Measurements from ENCODE around the gene SCG2. TPM values are rescaled to one million over a fixed set of nuclear protein-coding genes. Genes with fewer than 3 reads are reported as not detected.

SCG2 gene
- total RNA-seq, 1 experiment from 2014 or later: 0.11 TPM

DNA sequence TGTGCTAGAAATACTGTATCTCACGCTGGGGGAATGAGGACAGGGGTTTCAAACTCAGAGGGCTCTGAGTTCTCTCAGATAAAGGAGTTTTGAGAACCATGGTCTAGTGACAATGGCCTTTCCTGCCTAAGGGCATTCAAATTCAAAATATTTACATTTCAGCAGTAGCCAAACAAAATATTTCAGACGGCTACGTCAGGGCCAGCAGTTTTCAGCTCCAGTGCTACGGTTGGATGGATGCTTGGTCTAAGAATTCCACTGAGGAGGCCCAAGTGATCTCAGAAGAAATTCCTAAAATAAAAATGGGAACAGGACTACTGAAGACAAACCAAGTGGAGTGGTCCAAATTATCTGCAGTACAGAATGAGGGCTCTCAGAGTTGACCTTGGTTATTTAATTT is 41.1 kb upstream of the SCG2 start (continued):
- TF ChIP-seq, protein P1, sequence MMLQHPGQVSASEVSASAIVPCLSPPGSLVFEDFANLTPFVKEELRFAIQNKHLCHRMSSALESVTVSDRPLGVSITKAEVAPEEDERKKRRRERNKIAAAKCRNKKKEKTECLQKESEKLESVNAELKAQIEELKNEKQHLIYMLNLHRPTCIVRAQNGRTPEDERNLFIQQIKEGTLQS (CRISPR knock-in tag; conservative IDR thresholded peaks at IDR 0.05): no peak
- TF ChIP-seq CBFB (CRISPR knock-in tag; IDR thresholded peaks at IDR 0.05; ENCODE audit: low read depth) (no peak), RELA (CRISPR knock-in tag; IDR thresholded peaks at IDR 0.05; ENCODE audit: borderline replicate concordance) (no peak)

DNA sequence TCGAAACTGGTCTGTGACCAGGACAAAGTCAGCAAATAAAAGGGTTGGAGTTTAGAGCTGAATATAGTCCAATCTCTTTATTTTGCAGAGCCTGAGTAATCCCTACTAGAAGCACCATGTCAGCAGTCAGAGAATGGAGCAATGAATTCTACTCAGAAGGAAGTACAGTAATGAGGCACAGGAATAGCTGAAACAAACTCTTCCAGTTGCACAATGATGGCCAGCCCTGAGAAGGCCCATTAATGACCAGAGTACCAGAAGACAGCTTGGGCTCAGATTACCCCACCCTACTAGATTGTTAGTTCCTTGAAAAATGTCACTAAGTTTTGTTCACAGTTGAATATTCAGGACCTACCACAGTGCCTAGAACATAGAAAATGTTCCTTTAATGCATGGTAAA is 40.3 kb upstream of the SCG2 start:
- TF ChIP-seq, protein P2, sequence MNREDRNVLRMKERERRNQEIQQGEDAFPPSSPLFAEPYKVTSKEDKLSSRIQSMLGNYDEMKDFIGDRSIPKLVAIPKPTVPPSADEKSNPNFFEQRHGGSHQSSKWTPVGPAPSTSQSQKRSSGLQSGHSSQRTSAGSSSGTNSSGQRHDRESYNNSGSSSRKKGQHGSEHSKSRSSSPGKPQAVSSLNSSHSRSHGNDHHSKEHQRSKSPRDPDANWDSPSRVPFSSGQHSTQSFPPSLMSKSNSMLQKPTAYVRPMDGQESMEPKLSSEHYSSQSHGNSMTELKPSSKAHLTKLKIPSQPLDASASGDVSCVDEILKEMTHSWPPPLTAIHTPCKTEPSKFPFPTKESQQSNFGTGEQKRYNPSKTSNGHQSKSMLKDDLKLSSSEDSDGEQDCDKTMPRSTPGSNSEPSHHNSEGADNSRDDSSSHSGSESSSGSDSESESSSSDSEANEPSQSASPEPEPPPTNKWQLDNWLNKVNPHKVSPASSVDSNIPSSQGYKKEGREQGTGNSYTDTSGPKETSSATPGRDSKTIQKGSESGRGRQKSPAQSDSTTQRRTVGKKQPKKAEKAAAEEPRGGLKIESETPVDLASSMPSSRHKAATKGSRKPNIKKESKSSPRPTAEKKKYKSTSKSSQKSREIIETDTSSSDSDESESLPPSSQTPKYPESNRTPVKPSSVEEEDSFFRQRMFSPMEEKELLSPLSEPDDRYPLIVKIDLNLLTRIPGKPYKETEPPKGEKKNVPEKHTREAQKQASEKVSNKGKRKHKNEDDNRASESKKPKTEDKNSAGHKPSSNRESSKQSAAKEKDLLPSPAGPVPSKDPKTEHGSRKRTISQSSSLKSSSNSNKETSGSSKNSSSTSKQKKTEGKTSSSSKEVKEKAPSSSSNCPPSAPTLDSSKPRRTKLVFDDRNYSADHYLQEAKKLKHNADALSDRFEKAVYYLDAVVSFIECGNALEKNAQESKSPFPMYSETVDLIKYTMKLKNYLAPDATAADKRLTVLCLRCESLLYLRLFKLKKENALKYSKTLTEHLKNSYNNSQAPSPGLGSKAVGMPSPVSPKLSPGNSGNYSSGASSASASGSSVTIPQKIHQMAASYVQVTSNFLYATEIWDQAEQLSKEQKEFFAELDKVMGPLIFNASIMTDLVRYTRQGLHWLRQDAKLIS (CRISPR knock-in tag; IDR thresholded peaks at IDR 0.05; ENCODE audit: borderline replicate concordance): no peak
- TF ChIP-seq ZNF416 (CRISPR knock-in tag; IDR thresholded peaks at IDR 0.05) (no peak), ZNF138 (CRISPR knock-in tag; conservative IDR thresholded peaks at IDR 0.05) (no peak), JAZF1 (CRISPR knock-in tag; IDR thresholded peaks at IDR 0.05) (no peak), MXD4 (CRISPR knock-in tag; IDR thresholded peaks at IDR 0.05; ENCODE audit: borderline replicate concordance) (no peak), ZNF423 (CRISPR knock-in tag; IDR thresholded peaks at IDR 0.05) (no peak), CREB1 (CRISPR knock-in tag; IDR thresholded peaks at IDR 0.05) (no peak), OVOL2 (CRISPR knock-in tag; IDR thresholded peaks at IDR 0.05; ENCODE audit: borderline replicate concordance) (no peak)
- TF ChIP-seq, protein P3, sequence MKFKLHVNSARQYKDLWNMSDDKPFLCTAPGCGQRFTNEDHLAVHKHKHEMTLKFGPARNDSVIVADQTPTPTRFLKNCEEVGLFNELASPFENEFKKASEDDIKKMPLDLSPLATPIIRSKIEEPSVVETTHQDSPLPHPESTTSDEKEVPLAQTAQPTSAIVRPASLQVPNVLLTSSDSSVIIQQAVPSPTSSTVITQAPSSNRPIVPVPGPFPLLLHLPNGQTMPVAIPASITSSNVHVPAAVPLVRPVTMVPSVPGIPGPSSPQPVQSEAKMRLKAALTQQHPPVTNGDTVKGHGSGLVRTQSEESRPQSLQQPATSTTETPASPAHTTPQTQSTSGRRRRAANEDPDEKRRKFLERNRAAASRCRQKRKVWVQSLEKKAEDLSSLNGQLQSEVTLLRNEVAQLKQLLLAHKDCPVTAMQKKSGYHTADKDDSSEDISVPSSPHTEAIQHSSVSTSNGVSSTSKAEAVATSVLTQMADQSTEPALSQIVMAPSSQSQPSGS (CRISPR knock-in tag; IDR thresholded peaks at IDR 0.05; ENCODE audit: borderline replicate concordance, low read depth): no peak
- TF ChIP-seq, protein P4, sequence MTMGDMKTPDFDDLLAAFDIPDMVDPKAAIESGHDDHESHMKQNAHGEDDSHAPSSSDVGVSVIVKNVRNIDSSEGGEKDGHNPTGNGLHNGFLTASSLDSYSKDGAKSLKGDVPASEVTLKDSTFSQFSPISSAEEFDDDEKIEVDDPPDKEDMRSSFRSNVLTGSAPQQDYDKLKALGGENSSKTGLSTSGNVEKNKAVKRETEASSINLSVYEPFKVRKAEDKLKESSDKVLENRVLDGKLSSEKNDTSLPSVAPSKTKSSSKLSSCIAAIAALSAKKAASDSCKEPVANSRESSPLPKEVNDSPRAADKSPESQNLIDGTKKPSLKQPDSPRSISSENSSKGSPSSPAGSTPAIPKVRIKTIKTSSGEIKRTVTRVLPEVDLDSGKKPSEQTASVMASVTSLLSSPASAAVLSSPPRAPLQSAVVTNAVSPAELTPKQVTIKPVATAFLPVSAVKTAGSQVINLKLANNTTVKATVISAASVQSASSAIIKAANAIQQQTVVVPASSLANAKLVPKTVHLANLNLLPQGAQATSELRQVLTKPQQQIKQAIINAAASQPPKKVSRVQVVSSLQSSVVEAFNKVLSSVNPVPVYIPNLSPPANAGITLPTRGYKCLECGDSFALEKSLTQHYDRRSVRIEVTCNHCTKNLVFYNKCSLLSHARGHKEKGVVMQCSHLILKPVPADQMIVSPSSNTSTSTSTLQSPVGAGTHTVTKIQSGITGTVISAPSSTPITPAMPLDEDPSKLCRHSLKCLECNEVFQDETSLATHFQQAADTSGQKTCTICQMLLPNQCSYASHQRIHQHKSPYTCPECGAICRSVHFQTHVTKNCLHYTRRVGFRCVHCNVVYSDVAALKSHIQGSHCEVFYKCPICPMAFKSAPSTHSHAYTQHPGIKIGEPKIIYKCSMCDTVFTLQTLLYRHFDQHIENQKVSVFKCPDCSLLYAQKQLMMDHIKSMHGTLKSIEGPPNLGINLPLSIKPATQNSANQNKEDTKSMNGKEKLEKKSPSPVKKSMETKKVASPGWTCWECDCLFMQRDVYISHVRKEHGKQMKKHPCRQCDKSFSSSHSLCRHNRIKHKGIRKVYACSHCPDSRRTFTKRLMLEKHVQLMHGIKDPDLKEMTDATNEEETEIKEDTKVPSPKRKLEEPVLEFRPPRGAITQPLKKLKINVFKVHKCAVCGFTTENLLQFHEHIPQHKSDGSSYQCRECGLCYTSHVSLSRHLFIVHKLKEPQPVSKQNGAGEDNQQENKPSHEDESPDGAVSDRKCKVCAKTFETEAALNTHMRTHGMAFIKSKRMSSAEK (CRISPR knock-in tag; IDR thresholded peaks at IDR 0.05; ENCODE audit: borderline replicate concordance): no peak
- TF ChIP-seq, protein P5, sequence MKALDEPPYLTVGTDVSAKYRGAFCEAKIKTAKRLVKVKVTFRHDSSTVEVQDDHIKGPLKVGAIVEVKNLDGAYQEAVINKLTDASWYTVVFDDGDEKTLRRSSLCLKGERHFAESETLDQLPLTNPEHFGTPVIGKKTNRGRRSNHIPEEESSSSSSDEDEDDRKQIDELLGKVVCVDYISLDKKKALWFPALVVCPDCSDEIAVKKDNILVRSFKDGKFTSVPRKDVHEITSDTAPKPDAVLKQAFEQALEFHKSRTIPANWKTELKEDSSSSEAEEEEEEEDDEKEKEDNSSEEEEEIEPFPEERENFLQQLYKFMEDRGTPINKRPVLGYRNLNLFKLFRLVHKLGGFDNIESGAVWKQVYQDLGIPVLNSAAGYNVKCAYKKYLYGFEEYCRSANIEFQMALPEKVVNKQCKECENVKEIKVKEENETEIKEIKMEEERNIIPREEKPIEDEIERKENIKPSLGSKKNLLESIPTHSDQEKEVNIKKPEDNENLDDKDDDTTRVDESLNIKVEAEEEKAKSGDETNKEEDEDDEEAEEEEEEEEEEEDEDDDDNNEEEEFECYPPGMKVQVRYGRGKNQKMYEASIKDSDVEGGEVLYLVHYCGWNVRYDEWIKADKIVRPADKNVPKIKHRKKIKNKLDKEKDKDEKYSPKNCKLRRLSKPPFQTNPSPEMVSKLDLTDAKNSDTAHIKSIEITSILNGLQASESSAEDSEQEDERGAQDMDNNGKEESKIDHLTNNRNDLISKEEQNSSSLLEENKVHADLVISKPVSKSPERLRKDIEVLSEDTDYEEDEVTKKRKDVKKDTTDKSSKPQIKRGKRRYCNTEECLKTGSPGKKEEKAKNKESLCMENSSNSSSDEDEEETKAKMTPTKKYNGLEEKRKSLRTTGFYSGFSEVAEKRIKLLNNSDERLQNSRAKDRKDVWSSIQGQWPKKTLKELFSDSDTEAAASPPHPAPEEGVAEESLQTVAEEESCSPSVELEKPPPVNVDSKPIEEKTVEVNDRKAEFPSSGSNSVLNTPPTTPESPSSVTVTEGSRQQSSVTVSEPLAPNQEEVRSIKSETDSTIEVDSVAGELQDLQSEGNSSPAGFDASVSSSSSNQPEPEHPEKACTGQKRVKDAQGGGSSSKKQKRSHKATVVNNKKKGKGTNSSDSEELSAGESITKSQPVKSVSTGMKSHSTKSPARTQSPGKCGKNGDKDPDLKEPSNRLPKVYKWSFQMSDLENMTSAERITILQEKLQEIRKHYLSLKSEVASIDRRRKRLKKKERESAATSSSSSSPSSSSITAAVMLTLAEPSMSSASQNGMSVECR (CRISPR knock-in tag; IDR thresholded peaks at IDR 0.05; ENCODE audit: borderline replicate concordance): no peak
- TF ChIP-seq, protein P6, sequence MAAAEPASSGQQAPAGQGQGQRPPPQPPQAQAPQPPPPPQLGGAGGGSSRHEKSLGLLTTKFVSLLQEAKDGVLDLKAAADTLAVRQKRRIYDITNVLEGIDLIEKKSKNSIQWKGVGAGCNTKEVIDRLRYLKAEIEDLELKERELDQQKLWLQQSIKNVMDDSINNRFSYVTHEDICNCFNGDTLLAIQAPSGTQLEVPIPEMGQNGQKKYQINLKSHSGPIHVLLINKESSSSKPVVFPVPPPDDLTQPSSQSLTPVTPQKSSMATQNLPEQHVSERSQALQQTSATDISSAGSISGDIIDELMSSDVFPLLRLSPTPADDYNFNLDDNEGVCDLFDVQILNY (CRISPR knock-in tag; IDR thresholded peaks at IDR 0.05): no peak
- peaks cover 11% of the 10 kb centered on the region for H3K36me3 Mint-ChIP-seq
- peaks cover 3% of the 10 kb centered on the region; the same call in 1 of the 2 replicates for H3K27me3 Mint-ChIP-seq (ENCODE audit: low read depth)
- DNase-seq (ENCODE audit: low spot score) (no peak), ATAC-seq (no peak)
- ChIA-PET CTCF (no interaction called here), POLR2A (no interaction called here)
- H3K4me3 Mint-ChIP-seq: no peak overlapping the region
- peaks cover 46% of the 10 kb centered on the region for H3K4me1 Mint-ChIP-seq
- H3K27ac Mint-ChIP-seq: no peak overlapping the region
- peaks cover 22% of the 10 kb centered on the region for H3K9me3 Mint-ChIP-seq
